Measurements from ENCODE around the gene ERCC8. TPM values are rescaled to one million over a fixed set of nuclear protein-coding genes. Genes with fewer than 3 reads are reported as not detected.

The ERCC8 gene
- total RNA-seq, 1 donor from 2014 or later = 24.0 TPM

DNA sequence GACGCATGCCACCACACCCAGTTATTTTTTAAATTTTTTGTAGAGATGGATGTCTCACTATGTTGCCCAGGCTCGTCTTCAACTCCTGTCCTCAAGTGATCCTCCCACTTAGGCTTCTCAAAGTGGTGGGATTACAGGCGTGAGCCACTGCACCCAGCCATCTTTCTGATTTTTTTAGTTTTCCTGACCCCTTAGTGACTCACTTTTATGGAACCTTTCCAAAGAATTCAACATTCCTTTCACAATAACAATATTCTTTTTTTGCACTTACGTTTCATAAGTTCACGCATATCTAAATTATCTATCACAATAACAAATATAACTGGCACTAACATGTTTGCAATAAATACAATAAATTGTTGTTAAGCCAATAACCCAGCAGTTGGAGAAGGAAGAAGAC is 109.3 kb downstream of the ERCC8 start:
- TF ChIP-seq, protein P1, sequence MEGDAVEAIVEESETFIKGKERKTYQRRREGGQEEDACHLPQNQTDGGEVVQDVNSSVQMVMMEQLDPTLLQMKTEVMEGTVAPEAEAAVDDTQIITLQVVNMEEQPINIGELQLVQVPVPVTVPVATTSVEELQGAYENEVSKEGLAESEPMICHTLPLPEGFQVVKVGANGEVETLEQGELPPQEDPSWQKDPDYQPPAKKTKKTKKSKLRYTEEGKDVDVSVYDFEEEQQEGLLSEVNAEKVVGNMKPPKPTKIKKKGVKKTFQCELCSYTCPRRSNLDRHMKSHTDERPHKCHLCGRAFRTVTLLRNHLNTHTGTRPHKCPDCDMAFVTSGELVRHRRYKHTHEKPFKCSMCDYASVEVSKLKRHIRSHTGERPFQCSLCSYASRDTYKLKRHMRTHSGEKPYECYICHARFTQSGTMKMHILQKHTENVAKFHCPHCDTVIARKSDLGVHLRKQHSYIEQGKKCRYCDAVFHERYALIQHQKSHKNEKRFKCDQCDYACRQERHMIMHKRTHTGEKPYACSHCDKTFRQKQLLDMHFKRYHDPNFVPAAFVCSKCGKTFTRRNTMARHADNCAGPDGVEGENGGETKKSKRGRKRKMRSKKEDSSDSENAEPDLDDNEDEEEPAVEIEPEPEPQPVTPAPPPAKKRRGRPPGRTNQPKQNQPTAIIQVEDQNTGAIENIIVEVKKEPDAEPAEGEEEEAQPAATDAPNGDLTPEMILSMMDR (conservative IDR thresholded peaks at IDR 0.05) = no peak
- Mint-ChIP-seq H3K9me3 (no peaks in the 10 kb centered on the region), H3K4me3 (no peak overlapping the region), H3K27ac (ENCODE audit: unreplicated experiment) (no peak overlapping the region), H3K4me1 (no peaks in the 10 kb centered on the region), H3K27me3 (ENCODE audit: low read depth) (peaks cover 34% of the 10 kb centered on the region), H3K36me3 (ENCODE audit: low read depth) (no peaks in the 10 kb centered on the region)
- DNase-seq (ENCODE audit: low read depth, low spot score) = no peak

DNA sequence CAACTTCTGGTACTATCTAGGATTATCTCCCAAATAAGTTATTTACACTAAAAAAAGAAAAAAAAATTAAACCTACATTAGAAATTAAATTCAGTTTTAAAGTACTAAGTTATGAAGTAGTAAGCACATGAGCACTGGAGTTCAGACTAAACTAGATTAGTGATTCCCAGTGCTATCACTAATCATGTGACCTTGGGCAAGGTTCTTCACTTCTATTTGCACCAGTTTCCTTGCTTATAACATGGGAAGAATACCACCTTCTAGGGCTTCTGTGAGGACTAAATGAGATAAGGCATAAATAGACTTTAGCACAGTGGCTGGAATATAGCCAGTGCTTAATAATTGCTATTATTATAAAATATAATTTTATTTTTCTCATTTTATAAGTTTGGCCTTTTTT is 111.3 kb downstream of the ERCC8 start:
- H3K9me3 Mint-ChIP-seq = no peaks in the 10 kb centered on the region
- peaks cover 21% of the 10 kb centered on the region for H3K27me3 Mint-ChIP-seq (ENCODE audit: low read depth)
- DNase-seq (ENCODE audit: low read depth, low spot score) = no peak
- no peak overlapping the region for H3K4me3 Mint-ChIP-seq
- no peak overlapping the region for H3K27ac Mint-ChIP-seq (ENCODE audit: unreplicated experiment)
- H3K36me3 Mint-ChIP-seq (ENCODE audit: low read depth) = no peaks in the 10 kb centered on the region
- TF ChIP-seq, protein P1 (conservative IDR thresholded peaks at IDR 0.05) = no peak
- no peaks in the 10 kb centered on the region for H3K4me1 Mint-ChIP-seq

DNA sequence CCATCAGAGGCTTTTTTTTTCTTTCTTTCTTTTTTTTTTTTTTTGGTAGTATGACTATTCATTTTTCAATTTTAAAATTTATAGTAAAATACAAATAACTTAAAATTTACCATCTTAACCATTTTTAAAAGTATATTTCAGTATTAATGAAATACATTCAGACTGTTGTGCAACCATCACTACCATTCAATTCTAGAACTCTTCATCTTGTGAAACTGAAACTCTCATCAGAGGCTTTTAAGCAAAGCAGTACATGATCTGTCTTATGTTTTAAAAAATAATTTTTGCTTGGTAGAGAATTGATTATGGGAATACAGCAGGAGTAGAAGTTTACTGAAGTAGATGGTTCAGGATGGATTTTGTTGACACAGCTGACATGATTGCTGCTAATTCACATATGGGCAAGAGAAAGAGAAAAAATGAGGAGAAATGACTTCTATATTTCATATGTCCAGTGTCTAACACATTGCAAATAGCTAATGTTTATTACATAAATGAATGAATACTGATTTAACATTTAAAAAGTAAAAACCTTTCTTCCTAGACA is 114.2 kb downstream of the ERCC8 start:
- TF ChIP-seq, protein P1 (conservative IDR thresholded peaks at IDR 0.05) = no peak
- H3K27ac Mint-ChIP-seq (ENCODE audit: unreplicated experiment) = no peak overlapping the region
- DNase-seq (ENCODE audit: low read depth, low spot score) = no peak
- peaks cover 1% of the 10 kb centered on the region for H3K27me3 Mint-ChIP-seq (ENCODE audit: low read depth)
- H3K36me3 Mint-ChIP-seq (ENCODE audit: low read depth) = no peaks in the 10 kb centered on the region
- no peaks in the 10 kb centered on the region for H3K4me1 Mint-ChIP-seq
- H3K9me3 Mint-ChIP-seq = no peaks in the 10 kb centered on the region
- no peak overlapping the region for H3K4me3 Mint-ChIP-seq

- Mint-ChIP-seq H3K4me1 (no peaks in the 10 kb centered on the region), H3K36me3 (ENCODE audit: low read depth) (no peaks in the 10 kb centered on the region), H3K4me3 (no peak overlapping the region), H3K27me3 (ENCODE audit: low read depth) (no peaks in the 10 kb centered on the region), H3K9me3 (no peaks in the 10 kb centered on the region), H3K27ac (ENCODE audit: unreplicated experiment) (no peak overlapping the region)
- TF ChIP-seq, protein P1 (conservative IDR thresholded peaks at IDR 0.05) = no peak
- DNase-seq (ENCODE audit: low read depth, low spot score) = no peak
Measured at GRCh38 chr5:60829490-60830266, 115.2 kb downstream of the ERCC8 start.

DNA sequence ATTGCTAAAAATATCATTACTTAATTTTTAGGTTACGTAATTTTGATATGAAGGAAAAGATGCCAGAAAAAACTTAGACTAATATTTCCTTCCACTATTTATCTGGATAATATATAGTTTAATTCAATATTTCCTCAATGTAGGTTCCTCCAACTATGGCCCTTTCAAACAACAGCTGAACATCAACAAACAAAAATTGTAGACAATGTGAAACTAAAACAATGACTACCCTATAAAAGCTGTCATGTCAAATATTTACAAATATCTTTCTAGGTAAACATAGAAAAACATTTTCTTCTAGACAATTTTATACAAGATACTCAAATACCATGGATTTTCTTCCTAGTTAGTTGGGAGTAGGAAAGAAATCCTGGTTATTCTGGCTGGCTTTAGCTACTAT is 117.7 kb downstream of the ERCC8 start:
- H3K4me3 Mint-ChIP-seq = no peak overlapping the region
- H3K27ac Mint-ChIP-seq (ENCODE audit: unreplicated experiment) = no peak overlapping the region
- no peaks in the 10 kb centered on the region for H3K36me3 Mint-ChIP-seq (ENCODE audit: low read depth)
- H3K9me3 Mint-ChIP-seq = no peaks in the 10 kb centered on the region
- H3K4me1 Mint-ChIP-seq = no peaks in the 10 kb centered on the region
- DNase-seq (ENCODE audit: low read depth, low spot score) = no peak
- TF ChIP-seq, protein P1 (conservative IDR thresholded peaks at IDR 0.05) = no peak
- H3K27me3 Mint-ChIP-seq (ENCODE audit: low read depth) = no peaks in the 10 kb centered on the region

Data from neural crest cell (in vitro differentiated cells).